HG03175 (cell line): ENCODE measurements around the gene NCAPH2.
"Not testable (repeated sequence)": the region's sequence is repeated elsewhere in the genome, so short reads cannot be mapped to it uniquely, and the experiment has no call there.

ENCODE experiments used
- ATAC-seq: cut with Tn5 transposase; IDR thresholded peaks from one replicate; pipeline ENCODE4 v1.9.1; 2021; ENCODE audit warnings: mild to moderate bottlenecking, moderate library complexity; ENCODE audit not compliant: unreplicated experiment

Gene NCAPH2

GRCh38 chr22:50516891-50517290 lies 8.9 kb downstream of the NCAPH2 start:
- ATAC-seq, result no peak

- no peak for ATAC-seq
Observed at GRCh38 chr22:50517495-50518260, 9.7 kb downstream of the NCAPH2 start.

DNA sequence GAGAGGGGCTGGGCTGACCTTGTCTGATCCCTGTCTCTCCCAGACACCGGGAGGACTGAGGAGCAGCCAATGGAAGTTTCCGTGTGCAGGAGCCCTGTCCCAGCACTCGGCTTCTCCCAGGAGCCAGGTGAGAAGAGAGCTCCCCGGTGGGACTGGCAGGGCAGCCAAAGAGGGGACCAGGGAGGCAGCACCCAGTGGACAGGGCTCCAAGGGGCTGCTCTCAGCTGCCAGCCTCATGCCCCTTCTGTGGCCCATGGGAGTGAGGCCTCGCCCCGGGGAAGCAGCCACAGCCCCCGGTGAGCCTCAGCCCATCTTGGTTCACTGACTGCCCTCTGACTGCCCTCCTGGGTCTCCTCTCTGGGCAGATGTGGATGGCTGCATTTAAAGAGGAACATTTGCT lies 10.6 kb downstream of the NCAPH2 start:
- ATAC-seq, result no peak

GRCh38 chr22:50519151-50519550 lies 11.1 kb downstream of the NCAPH2 start:
- ATAC-seq, result no peak

DNA sequence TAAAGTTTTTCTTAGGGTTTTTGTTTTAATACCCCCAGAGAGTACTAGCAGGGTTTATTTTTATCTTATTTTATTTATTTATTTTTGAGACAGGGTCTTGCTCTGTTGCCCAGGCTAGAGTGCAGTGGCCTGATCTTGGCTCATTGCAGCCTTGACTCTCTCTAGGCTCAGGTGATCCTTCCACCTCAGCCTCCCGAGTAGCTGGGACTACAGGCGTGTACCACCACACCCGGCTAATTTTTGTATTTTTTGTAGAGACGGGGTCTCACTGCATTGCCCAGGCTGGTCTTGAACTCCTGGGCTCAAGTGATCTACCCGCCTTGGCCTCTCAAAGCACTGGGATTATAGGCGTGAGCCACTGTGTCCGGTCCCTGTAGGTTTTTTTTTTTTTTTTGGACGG lies 12.2 kb downstream of the NCAPH2 start:
- ATAC-seq, result not testable (repeated sequence)

- ATAC-seq, result no peak
Observed at GRCh38 chr22:50520826-50521453, 12.9 kb downstream of the NCAPH2 start.

- no peak for ATAC-seq
Observed at GRCh38 chr22:50521710-50522109, 13.7 kb downstream of the NCAPH2 start.

DNA sequence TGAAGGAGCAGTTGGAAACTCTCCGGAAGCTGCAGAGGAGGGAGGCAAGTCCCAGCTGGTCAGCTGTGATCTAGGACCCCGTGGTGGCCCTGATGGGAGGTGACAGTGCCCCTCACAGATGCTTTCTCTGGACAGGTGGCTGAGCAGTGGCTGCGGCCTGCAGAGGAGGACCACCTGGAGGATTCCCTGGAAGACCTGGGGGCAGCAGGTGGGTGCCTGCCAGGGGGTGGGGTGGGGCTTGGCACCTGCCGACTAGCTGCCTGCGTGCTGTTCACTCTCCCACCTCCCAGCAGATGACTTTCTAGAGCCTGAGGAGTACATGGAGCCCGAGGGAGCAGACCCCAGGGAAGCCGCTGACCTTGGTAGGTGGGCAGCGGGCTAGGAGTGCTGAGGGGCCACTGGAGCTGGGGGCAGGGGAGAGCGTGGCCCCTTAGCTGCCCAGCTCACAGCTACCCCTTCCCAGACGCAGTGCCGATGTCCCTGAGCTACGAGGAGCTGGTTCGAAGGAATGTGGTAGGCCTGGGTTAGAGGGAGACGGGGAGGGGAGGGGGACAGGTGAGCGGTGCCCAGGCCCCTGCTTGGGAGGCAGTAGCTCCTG lies 14.3 kb downstream of the NCAPH2 start:
- ATAC-seq, result no peak

DNA sequence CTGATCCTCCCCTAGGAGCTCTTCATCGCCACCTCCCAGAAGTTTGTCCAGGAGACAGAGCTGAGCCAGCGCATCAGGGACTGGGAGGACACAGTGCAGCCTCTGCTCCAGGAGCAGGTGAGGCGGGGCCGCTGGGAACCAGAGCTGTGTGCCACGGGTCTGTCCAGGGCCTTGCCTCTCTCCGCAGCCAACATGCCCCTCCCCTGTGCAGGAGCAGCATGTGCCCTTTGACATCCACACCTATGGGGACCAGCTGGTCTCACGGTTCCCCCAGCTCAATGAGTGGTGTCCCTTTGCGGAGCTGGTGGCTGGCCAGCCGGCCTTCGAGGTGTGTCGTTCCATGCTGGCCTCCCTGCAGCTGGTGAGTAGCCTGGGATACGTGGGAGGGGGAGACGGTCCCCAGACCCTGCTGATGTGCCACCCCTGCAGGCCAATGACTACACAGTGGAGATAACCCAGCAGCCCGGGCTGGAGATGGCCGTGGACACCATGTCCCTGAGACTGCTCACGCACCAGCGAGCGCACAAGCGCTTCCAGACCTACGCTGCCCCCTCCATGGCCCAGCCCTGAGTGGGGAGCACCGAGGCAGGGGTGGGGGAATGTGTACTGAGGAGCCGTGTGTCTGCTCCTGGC lies 14.9 kb downstream of the NCAPH2 start:
- ATAC-seq, result no peak

- no peak for ATAC-seq
Observed at GRCh38 chr22:50523458-50523805, 15.4 kb downstream of the NCAPH2 start.

- ATAC-seq, result no peak
Observed at GRCh38 chr22:50523806-50524675, 16.0 kb downstream of the NCAPH2 start.

DNA sequence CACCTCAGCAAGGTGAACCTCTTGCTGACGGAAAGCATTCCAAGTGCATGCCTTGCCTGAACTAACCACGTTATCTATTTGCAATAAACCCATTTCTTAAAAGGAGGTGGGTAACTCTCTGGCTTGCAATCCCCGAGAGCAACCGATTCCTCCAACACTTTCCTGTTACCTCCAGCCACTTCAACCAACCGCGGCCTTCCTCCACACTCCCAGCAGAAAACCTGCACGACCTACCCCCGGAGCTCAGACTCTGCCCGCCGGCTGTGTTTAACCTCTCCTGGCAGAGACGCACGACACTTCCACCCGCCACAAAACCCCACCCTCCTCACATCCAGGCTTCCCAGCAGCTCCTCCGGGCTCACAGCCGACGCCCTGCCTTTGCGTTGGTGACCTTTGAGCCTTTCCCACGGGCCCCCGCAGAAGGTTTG lies 16.7 kb downstream of the NCAPH2 start:
- no peak for ATAC-seq

DNA sequence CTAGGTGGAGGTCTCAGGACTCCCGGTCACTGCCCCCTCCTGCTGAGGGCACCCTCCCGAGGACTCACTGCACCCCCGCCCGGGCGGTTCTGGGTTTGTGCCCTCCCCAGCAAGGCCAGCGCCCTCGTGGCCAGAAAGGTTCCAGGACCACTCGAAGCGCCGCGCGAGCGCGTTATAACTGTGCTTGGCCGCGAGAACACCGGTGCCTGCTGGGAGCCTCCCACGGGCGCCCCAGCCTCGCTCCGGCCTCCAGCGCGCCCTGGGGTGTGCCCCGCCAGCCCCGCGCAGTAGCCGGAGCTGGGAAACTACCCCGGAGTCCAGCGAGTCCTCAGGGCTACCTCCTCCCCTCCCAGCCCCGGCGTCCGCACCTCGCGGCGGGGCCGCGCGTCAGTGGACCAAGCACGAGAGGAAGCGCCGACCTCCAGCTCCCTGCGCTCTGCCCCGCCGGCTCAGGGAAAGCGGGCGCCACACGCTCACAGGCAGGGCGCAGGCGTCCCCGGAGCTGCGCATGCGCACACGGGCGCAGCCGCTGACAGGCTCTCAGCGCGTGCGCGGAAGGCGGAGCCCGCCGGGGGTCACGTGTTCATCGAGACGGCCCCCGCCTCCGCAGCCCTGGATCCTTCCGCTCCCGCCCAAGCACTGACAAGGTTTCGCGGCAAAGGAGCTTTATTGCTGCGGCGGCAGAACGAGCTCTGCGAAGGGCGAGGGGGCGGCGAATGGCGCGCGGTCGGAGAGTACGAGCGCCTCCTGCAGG lies 17.3 kb downstream of the NCAPH2 start, which contains the start of gene SCO2:
Gene SCO2 (minus strand): TSS at position 495 of the 754 bp plus-strand sequence. CDS start 1,187 bp downstream, outside the sequence.
- ATAC-seq, result peak; percentile 45

GRCh38 chr22:50525858-50526107 lies 17.8 kb downstream of the NCAPH2 start:
- no peak for ATAC-seq

DNA sequence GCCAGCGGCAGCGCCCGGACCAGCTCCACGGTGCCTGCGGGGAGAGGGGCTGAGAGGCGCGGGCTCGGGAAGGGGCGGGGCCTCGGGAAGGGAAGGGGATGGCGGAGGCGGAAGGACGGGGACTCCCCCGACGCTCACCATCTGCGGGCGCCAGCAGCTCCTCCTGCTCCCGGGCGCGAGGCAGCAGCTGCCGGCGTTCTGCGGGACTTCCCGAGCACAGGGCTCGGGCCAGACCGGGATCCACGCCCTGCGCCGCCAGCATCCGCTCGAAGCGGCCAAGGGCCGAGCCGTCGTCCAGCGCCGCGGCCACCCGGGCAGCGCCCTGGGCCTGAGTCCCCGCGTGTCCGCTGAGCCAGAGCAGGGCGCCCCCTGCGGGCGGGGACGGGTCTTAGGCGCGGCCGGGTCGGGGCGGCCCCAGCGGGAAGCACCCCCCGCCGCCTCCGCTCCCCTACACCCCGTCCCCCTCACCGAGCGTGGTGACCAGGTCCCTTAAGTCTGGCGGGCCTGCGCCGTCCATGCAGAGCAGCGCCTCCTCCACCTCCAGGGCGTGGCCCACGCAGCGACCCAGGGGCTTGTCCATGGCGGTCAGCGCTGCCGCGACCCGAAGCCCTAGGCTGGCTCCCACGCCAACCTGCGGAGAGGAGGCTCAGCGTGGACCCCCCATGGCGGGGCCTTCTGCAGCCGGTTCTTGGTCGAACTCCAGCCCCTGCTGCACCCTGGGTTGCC lies 18.2 kb downstream of the NCAPH2 start:
- peak; percentile 13 for ATAC-seq

DNA sequence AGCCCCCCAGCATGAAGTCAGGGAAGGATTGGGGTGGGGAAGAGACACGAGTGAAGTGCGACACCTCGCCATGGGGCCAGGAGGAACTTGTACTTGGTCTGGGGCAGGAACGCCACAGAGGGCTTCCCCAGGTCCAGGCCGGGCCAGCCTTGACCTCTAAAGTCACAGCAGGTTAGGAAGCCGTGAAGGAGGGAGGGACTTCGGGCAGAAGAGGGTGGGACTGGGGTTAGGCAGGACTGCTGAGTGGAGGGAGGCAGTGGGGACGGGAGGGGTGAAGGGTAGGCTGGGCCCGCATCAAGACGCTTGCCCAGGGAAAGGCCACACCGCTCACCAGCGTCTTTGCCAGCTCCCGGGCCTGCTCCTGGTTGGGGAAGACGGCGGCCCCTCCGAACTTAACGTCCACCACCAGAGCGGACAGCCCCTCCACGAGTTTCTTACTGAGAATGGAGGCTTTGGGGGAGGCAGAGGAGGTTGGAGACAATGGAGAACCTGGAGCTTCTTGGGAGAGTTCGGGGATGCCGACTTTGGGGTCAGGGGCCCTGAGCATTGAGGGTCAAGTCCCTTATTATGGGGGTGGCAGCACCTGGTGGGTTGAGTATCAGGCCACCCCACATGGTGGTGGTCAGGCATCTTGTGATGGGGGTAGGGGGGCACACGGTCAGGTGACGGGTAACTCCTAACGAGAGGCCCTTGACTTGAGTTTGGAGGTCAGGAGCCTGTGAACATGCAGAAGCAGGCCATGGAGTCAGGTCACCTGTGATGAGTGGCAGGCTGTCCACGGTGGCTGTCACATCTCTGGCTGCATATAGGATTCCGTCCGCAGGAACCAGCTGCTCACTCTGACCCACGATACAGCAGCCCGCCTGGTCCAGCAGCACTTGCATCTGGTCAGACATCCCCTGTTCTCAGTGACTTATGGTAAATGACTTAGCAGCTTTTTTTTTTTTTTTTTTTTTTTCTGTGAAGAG lies 19.1 kb downstream of the NCAPH2 start:
- no peak for ATAC-seq

- no peak for ATAC-seq
Observed at GRCh38 chr22:50527921-50528681, 20.1 kb downstream of the NCAPH2 start.
